ENCODE results near the gene EIF2B5. TPM values are rescaled to one million over a fixed set of nuclear protein-coding genes. Genes with fewer than 3 reads are reported as not detected.
A peak's percentile ranks its signal among the peaks of the same experiment; 100 is the strongest.
"Not testable (repeated sequence)": the region's sequence is repeated elsewhere in the genome, so short reads cannot be mapped to it uniquely, and the experiment has no call there.

The EIF2B5 gene
- 29.4 and 43.6 TPM in 2 replicates for total RNA-seq (2014; rRNA removed; shearing (Covaris generic))

DNA sequence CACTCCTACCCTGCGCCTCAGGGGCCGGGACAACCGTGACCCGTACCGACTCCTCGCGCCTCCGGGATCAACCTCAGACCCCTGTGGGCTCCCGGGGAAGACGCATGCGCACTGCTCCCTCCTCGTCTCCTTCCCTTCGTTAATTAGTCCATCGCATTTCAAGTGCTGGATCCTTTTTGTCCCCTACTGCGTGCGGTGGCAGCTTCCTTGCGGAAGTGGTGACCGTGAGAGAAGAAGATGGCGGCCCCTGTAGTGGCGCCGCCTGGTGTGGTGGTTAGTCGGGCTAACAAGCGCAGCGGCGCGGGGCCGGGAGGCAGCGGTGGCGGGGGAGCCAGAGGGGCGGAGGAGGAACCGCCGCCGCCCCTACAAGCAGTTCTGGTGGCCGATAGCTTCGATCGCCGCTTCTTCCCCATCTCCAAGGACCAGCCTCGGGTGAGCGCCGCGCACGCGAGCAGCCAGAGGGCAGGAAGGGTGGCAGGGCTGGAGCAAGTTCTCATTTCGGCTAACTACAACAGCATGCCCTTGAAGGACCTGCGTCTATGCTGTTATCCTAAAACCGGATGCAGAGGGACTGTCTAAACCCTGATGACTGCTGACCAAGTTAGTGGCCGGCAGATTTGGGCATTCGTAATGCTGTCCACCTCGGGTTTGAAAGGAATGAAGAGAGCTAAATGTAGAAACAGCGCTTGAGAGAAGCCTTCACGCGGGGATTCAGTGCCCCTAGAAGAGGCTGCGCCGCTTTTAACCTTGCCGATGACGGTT, at the start of gene EIF2B5:
Gene EIF2B5, plus strand, starts transcription at position 210 of the 762 bp plus-strand sequence. Its CDS starts 28 bp downstream, at position 238.
- peak; percentile 95 for DNase-seq (ENCODE audit: low read depth)

DNA sequence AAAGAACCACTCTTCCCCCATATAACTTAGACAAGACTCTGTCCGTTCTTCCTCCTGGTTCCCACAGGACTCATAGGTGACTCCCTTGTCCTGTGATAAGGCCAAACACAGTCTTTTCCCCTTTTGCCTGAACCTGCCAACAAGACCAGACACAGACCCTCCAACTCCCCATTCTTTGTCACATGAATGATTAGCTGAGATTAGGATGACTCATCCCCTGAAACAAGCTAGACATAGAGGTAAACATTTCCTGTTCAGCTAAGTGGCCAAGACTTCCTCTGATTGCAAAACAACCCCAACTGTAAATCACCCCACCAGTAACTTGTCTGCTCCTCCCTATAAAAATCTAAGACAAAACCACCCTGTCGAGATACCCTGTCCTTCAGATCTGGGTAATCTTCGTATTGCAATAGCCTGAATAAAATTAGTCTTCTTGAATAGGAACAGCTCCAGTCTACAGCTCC, 49.7 kb upstream of the EIF2B5 start:
- peak; percentile 85 for DNase-seq (ENCODE audit: low read depth)

DNA sequence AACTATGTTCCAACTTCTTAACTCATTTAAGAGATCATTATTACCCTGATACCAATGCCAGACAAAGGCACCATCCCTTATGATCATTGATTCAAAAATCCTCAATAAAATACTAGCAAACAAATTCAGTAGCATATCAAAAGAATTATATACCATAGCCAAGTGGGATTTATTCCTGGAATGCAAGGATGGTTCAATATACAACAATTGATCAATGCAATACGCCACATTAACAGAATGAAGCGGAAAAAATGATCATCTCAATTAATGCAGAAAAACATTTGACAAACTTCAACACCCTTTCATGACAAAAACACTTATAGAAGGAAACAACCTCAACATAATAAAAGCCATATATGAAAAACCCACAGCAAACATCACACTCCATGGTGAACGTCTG, 43.0 kb upstream of the EIF2B5 start:
- no peak for DNase-seq (ENCODE audit: low read depth)

DNA sequence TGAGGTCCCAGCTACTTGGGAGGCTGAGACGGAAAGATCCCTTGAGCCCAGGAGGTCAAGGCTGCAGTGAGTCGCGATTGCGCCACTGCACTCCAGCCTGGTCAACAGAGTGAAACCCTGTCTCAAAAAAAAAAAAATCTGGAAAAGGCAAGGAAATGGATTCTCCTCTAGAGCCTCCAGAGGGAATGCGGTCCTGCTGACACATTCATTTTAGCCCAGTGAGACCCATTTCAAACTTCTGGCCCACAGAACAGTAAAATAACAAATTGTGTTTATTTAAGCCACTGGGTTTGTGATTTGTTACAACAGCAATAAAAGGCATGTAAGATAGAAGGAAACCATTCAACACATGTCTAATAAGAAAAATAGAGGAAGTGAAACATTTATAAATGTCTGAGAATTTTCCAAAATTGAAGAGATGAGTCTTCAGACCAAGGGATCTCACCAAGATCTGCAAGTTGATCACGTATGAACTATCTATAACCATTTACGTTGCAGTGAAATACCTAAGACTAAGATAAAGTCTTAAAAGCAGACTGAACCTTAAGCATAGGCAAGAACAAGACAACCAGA, 38.3 kb upstream of the EIF2B5 start, which contains the start of gene HTR3E:
Gene HTR3E, plus strand, starts transcription at position 254 of the 573 bp plus-strand sequence. CDS start 466 bp downstream, outside the sequence.
- peak; percentile 31 for DNase-seq (ENCODE audit: low read depth)

DNA sequence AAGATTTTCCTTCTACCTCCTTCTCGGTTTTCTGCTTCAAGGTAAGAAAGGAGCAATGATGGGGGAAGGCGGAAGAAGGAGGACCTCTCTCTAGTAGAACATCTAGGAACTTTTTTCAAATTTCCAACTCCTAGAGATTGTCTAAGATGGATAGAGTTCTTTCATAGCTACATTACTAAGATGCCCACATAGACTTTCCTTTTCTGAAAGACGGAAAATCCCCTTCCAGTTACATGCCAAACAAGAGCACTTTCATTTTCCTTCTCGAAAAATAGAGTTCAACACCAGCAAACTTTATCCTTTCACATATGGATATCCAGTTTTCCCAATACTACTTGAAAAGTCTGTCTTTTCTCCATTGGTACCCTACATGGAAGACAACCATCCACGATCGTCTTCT, 37.6 kb upstream of the EIF2B5 start:
- no peak for DNase-seq (ENCODE audit: low read depth)

DNA sequence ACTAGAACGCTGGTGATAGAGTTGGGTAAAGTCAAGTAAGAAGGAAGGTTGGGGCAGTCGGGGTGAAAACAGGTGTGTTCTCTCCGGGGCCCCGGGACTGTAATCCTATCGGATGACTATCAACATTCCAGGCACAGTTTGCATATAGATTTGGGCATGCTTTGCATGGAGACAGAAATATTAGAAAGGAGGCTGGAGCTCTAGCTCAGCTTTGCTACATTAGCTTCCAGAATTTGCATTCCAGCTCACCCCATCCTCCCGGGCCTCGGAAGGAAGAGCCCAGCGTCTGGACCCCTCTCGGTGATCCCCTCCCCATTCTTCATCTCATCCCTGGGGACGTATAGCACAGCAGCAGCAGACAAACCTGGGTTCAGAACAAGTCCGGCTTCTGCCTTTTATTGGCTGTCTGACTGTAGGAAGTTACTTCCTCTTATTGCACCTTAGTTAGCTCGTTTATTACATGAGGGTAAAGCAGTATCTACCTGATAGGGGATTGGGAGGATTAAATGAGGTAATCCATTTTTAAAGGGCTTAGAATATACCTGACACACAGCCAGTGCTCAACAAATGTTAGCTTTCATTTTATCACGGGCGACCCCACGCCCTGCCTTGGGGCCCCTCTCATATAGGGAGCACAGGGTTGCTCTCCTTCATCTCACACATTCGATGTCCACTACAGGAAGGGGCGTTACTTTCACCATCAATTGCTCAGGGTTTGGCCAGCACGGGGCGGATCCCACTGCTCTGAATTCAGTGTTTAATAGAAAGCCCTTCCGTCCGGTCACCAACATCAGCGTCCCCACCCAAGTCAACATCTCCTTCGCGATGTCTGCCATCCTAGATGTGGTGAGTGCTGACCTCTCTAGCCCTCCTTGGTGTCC, 35.1 kb upstream of the EIF2B5 start:
- no peak for DNase-seq (ENCODE audit: low read depth)

DNA sequence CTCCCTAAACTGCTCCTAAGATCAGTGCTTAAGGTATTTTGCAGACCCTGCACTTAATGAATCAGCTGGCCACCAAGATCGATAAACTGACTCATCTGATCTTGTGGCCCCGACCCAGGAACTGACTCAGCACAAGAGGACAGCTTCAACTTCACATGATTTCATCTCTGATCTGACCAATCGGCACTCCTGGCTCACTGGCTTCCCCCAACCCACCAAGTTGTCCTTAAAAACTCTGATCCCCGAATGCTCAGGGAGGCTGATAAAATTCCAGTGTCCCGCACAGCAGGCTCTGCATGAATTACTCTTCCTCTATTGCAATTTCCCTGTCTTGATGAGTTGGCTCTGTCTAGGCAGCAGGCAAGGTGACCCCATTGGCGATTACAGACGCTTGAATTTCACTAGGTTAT, 24.8 kb upstream of the EIF2B5 start:
- peak; percentile 81 for DNase-seq (ENCODE audit: low read depth)

DNA sequence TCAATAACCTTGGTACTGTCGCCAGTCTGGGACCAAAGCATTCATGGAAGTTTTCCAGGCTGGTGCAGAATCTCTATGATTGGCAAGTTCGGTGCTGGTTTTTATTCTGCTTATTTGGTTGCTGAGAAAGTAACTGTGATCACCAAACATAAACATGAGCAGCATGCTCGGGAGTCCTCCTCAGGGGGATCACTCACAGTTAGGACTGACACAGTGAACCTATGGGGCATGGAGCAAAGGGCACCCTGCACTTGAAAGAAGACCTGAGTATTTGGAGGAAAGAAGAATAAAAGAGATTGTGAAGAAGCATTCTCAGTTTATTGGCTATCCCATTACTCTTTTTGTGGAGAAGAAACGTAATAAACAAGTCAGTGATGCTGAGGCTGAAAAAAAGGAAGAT, 19.1 kb upstream of the EIF2B5 start:
- no peak for DNase-seq (ENCODE audit: low read depth)

DNA sequence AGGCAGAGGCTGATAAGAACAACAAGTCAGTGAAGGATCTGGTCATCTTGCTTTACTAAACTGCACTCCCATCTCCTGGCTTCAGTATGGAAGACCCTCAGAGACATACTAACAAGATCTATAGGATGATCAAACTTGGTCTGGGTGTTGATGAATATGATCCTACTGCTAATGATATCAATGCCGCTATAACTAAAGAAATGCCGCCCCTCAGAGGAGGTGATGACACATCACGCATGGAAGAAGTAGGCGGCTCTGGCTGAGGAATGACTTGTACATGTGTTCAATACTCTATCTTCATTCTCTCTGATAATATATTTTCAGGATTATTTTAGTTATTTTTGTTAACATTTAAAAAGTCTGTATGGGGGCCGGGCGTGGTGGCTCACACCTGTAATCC, 17.5 kb upstream of the EIF2B5 start:
- no peak for DNase-seq (ENCODE audit: low read depth)

DNA sequence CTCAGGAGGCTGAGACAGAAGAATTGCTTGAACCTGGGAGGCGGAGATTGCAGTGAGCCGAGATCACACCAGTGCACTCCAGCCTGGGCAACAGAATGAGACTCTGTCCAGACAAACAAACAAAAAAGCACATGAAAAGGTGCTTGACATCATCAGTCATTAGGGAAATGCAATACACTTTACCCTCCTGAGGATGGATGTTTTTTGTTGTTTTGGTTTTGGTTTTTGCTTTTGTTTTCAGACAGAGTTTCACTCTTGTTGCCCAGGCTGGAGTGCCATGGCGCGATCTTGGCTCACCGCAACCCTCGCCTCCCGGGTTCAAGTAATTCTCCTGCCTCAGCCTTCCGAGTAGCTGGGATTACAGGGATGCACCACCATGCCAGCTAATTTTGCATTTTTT, 14.1 kb upstream of the EIF2B5 start:
- not testable (repeated sequence) for DNase-seq (ENCODE audit: low read depth)

DNA sequence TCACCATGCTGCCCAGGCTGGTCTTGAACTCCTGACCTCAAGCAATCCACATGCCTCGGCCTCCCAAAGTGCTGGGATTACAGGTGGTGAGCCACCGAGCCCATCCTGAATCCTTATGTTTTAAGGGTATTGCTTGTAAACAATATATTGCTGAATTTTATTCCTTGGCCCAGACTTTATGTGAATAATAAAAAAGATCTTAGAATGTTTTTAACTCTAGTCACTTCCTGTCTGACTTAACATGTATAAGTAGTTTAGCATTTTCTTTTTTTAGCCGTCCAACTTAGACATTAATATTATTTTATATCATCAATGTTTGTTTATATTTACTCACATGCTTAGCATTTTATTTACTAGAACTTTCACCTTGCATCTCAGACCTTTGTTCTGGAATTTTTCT, 9.2 kb upstream of the EIF2B5 start:
- no peak for DNase-seq (ENCODE audit: low read depth)

DNA sequence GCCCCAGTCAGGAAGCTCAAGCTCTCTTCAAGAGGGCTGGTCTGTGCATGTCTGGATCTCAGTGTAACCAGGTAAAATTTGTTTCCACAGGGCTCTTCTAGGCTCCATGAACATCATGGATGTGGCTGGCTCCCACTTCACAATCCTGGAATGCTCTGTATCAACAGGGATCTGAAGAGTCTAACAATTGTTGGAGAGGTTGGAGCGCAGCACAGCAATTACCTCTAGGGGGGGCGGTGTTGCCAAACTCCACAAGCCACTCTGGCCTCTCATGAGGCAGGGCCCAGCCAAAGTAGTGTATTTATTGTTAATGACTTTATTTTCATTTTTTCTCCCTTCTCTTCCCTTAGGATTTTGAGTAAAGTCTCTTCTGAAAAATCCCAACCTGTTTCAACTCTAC, 6.1 kb upstream of the EIF2B5 start:
- peak; percentile 56 for DNase-seq (ENCODE audit: low read depth)

DNA sequence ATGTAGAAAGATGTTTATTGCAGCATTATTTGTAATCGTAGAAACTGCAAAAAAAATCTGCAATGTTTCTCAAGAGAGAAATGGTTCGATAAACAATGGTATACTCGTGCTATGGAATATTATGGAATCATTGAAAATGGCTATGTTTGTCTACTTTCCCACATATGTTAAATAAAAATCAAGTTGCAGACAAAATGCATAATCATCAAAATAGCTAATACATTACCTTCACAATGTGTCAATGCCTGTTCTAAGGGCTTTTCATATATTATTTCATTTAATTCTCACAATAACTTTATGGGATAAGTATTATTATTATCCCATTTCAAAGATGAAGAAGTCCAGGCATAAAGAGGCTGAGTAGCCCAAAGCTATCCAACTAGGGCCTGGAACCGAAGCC, 2.2 kb upstream of the EIF2B5 start:
- no peak for DNase-seq (ENCODE audit: low read depth)

DNA sequence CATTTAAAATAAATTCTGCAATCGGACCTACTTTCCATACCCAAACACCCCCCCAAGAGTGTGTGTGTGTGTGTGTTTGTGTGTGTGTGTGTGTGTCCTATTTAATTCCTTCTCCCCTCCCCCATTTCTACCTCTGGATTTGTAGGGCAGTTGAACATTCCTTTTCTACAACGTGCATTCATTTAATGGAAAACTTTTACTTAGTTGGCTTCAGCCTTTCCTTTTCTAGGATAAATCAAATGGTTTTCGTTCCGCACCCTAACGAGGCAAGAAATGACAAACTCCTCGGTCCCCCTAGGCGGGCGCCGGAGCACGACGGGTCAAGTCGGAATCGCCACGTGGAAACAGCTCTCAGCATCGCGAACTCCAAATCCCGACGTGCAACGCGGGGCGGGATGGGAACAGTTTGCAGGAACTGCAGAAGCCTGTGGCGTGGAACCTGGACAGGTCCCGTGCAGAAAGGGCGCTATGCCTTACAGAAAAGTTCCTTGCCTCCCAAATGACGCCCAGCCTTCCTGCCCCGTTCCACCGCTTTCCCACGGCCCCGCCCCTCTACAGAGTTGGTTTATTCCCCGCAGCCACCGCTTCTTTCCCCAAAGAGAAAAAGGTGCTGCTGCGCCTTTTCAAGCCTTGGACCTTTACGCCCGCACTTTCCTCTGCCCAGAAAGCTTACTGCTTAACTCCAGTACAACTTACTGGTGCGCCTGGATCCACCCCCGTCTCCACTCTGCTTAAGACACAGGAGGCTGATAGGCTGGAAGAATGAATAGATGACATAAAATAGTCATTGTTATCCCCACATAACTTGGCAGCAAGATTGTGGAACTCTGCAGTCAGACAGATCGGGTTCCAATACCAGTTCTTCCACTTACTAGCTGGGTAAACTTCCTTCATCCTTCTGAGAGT, 1.1 kb upstream of the EIF2B5 start:
- DNase-seq (ENCODE audit: low read depth): peak; percentile 93

DNA sequence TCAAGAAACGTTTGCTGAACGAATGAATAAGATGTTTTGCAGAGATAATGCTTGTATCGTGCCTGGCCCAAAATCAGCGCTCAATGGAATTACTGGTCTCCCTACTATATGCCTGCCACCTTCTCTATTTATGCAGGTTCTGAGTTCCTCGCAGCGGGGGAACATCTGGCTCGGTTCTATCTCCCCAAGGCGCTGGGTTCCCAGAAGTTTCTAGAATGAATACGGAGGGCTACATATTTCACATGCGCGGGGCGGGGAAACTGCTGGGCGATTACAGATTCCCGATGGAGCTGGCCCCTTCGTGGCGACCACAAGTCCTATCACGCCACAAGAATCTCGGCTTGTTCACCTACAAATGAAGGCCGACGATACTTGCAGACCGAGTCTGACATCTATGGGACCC, 411 bp upstream of the EIF2B5 start:
- no peak for DNase-seq (ENCODE audit: low read depth)

DNA sequence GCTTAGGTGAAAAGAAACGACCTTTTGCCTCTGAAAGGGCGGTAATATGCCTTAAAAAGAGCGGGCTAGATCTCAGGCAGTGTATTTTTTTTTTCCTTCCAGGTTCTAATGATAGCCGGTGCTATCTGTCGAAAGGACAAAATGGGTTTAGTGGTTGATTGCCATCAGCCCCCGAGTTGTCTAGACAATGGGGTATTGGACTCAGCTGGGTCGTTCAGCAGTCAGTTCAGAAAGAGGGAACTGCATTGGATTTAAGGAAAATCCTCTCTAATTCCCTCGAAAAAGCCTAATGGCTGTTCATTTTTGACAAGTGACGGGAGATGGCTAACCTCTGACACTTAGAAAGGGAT, 728 bp downstream of the EIF2B5 start:
- DNase-seq (ENCODE audit: low read depth): no peak

DNA sequence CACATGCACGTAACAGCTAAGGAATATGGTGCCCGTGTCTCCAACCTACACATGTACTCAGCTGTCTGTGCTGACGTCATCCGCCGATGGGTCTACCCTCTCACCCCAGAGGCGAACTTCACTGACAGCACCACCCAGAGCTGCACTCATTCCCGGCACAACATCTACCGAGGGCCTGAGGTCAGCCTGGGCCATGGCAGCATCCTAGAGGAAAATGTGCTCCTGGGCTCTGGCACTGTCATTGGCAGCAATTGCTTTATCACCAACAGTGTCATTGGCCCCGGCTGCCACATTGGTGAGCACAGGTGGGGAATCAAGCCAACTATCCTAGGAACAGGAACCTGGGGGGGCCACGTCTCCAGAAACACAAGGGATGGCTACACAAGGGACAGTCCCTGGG, 5.3 kb downstream of the EIF2B5 start:
- DNase-seq (ENCODE audit: low read depth): no peak

DNA sequence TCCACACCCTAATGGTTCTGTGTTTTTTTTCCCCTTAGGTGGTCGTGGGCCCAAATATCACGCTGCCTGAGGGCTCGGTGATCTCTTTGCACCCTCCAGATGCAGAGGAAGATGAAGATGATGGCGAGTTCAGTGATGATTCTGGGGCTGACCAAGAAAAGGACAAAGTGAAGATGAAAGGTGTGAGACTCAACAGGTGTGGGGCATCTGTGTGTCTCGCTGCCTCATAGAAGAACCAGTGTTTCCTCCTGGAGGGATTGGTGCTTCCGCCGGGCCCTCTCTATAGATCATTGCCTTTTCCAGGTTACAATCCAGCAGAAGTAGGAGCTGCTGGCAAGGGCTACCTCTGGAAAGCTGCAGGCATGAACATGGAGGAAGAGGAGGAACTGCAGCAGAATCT, 7.0 kb downstream of the EIF2B5 start:
- DNase-seq (ENCODE audit: low read depth): no peak

DNA sequence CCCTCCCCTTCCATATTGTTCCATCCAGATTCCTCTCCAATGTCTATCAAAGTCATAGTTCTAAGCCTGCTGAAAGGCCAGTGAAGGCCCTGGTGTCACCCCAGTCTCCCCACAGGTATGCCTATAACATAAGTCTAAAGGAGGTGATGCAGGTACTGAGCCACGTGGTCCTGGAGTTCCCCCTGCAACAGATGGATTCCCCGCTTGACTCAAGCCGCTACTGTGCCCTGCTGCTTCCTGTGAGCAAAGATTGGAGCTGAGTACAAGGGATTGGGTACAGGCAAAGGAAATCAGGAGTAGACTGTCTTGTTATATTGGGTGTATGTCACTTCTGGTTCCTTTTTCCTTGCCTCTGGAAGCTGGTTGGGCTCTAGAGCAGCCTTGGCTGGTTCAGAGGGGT, 8.2 kb downstream of the EIF2B5 start:
- no peak for DNase-seq (ENCODE audit: low read depth)

DNA sequence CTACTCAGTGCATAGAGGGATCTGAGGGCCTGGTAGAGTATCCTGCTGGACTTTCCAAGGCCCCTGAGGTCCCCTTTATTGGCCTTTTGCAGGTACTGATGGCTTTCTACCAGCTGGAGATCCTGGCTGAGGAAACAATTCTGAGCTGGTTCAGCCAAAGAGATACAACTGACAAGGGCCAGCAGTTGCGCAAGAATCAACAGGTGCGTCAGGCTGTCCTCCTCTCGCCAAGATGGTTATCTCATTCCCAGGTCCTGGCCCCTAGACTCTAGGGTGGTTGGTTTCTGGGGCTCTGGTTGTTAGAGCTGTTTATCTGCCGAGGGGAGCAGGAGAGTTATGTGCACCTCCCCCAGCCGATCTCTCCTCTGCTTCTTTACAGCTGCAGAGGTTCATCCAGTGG, 9.3 kb downstream of the EIF2B5 start:
- no peak for DNase-seq (ENCODE audit: low read depth)

DNA sequence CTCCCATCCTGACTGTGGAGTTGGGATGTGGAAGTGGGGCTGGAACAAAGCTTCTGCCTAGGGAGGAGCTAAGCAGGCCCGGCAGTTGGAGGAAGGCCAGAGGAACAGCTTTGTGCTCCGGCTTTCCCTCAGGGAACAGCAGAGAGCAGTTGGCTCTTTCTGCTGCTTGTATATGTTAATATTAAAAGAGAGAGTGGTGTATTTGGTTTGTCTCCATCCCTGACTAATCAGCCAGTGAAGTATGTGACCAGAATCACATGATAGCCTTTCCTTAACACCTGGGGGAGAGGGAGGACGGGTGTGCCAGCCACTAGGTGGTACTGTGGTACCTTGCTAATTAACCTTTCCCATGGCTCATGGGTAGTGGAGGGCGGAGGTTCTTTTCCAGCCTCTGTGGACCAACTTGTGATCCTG, 10.0 kb downstream of the EIF2B5 start:
- DNase-seq (ENCODE audit: low read depth): peak; percentile 76
